Stimulated activated CD8-positive, alpha-beta memory T cell treated with anti-CD3 and anti-CD28 coated beads, Interleukin-4, amount 100 ng/mL, for 4 hours (primary cell): ENCODE measurements around the gene NUP62.

Experiments used
- DNase-seq, 2 donors: peaks; one replicate each; pipeline ENCODE4 v3.0.0-alpha.2; 2020; ENCODE audit warnings: low read depth in 2 of 2, low spot score in 1 of 2

NUP62 gene

DNA sequence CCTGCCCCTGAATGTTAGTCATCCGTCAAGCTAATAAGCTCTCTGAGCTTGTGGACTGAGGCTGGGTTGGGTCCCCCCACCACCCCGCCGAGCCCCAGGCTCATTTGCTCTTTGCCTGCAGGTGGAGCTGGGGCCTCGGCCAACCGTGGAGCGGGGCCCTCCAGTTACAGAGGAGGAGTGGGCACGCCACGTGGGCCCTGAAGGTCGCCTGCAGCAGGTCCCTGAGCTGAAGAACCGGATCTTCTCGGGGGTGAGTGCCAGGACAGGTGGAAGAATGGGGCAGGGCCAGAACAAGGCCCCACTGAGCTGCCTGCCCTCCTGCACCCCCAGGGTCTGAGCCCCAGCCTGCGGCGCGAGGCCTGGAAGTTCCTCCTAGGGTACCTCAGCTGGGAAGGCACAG, 46.7 kb downstream of the NUP62 start:
- no peak for DNase-seq

DNA sequence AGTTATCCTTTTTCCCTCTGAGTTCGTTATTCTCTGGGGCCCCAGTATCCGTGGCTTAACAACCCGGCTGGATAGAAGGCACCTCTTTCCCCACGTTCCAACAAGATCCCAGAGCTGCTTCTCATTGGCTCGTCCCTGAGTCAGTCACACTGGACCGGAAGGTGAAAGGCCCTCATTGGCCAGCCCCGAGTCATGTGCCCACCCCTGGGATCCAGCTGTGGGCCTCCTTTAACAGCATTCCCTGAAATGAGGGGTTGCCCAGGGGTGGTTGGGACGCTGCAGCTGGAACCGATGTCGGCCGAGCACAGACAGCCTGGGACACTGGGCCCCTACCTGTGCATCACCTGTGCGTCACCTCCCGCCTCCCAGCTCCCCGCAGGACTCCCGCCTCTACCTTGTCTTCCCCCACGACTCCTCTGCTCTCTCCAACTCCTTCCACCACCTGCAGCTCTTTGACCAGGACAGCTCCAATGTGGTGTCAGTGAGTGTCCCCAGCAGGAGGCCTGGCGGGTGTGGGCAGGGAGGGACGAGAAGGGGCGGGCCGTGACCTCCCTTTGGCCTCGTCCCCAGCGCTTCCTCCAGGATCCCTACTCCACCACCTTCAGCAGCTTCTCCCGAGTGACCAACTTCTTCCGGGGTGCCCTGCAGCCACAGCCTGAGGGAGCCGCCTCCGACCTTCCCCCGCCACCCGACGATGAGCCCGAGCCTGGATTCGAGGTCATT, 47.5 kb downstream of the NUP62 start:
- no peak for DNase-seq

DNA sequence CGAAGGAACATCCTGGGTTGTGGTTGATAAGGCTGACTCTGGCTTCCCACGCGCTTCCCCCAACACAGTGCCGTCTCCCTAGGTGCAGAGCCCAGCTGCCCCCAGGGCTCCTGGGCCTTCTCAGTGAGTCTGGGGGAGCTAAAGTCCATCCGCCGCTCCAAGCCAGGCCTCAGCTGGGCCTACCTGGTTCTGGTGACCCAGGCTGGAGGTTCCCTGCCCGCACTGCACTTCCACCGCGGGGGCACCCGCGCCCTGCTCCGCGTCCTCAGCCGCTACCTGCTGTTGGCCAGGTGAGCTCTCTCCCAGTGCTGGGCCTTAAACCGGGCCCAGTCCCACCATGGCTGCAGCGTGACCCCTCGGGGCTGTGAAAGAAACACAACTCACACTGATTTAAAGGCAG, 48.1 kb downstream of the NUP62 start:
- DNase-seq, result no peak

DNA sequence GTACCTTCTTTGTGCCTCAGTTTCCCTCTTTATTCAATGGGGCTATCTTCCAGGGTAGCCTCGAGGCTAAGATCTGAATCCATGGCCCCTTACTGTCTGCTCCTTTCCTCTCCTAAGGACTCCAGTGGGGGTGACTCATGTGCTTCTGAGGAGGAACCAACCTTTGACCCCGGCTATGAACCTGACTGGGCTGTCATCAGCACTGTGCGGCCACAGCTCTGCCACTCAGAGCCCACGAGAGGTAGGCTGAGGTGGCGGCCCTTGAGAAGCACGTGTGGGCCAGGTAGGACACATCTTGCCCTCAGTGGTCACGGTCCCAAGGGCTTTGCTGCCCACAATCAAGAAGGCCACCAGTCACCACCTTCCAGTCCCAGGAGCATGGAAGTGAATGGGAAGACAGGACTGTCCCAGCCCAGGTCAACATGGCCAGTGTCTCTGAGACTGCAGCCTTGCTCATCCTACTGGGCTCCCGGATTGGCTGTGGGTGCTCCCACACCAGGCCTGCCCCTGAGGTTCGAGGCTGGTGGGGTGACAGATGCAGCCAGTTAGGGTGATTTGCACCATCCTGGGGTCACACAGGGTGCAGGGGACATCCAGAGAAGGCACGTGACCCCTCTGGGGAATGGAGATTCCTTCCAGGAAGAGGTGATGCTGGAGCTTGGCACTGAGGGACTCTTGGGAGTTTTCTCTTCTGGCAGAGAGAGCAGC, 49.0 kb downstream of the NUP62 start:
- no peak for DNase-seq

GRCh38 chr19:49879243-49879963, 49.9 kb downstream of the NUP62 start:
- DNase-seq, result no peak

GRCh38 chr19:49878744-49879070, 50.6 kb downstream of the NUP62 start:
- DNase-seq, result no peak

- DNase-seq, result peak; percentile 96
Measured at GRCh38 chr19:49877879-49878743, 51.2 kb downstream of the NUP62 start.

- DNase-seq, result peak; percentile 94 to 98
Measured at GRCh38 chr19:49877020-49877878, 52.1 kb downstream of the NUP62 start, which contains the start of the genes AKT1S1 and TBC1D17. TSS of gene AKT1S1 (minus strand) at chr19:49877355. CDS start at chr19:49873295, 4,060 bp downstream. TSS of gene TBC1D17 (plus strand) at chr19:49877702. CDS start at chr19:49877724, 22 bp downstream.

GRCh38 chr19:49876422-49877019, 52.8 kb downstream of the NUP62 start:
- peak; percentile 93 to 96 for DNase-seq

- no peak for DNase-seq
Measured at GRCh38 chr19:49875857-49876421, 53.4 kb downstream of the NUP62 start.

GRCh38 chr19:49875177-49875576, 54.1 kb downstream of the NUP62 start:
- DNase-seq, result no peak

DNA sequence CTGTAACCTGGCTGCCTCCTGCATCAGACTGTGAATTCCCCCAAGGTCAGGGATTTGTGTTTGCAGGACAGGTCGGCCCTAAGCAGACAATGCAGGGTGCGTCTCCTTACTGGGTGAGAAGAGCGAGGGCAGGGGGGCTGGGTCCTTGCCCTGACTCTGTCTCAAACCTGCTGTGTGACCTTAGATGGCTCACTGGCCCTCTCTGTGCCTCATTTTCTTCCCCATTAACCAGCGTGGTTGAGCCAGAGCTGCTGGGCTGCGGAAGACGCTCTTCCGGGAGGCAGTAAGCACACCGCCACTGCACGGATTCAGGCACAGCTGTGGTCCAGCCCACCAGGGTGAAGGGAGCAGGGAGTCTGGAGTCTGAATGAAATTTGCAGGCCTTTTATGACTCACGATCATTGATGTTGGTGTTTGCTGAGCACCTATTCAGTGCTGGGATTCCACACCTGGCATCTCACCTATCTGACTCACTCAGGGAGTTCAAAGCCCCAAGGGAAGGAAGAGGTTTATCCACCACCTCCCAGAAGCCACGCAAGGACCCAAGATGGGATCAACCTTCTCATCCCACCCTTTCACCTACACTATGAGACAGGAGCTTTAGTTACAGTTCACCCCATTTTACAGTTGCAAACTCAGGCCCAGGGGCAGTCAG, 54.7 kb downstream of the NUP62 start:
- no peak for DNase-seq

DNA sequence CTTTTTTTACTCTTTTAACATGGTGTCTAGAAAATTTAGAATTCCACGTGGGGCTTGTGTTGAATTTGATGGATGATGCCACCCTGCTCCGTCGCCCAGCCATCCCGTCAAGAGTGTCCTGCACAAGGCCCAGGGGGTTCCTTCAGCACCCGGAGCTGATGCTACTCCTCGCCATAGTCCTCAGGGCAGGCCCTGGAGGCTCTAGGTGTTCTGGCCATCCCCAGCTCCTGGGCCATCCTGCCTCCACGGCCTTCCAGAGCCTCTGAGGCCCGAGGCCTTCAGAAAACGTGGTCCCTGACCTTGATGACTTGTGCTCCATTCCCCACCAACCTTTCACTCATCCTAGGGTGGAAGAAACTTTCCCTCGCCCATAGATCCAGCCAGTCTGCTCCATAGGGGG, 55.5 kb downstream of the NUP62 start:
- DNase-seq, result no peak

DNA sequence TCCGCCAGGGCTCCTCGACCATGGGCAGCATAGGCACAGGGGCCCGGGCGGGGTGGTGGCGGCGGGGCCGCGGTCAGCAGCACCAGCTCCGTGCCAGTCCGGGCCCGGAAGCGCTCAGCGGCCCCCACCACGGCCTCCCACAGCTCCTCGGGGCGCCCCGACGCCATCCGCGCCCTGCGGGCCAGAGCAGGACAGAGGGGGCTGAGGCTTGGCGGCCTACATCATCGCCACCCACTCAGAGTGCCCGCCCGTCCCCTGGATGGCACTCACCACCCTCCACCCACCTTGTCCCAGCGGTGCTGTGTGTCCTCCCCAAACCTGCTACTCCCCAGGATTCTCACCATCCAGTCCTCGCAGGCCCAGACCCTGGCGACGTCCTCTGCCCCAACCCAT, 56.2 kb downstream of the NUP62 start:
- DNase-seq, result no peak

DNA sequence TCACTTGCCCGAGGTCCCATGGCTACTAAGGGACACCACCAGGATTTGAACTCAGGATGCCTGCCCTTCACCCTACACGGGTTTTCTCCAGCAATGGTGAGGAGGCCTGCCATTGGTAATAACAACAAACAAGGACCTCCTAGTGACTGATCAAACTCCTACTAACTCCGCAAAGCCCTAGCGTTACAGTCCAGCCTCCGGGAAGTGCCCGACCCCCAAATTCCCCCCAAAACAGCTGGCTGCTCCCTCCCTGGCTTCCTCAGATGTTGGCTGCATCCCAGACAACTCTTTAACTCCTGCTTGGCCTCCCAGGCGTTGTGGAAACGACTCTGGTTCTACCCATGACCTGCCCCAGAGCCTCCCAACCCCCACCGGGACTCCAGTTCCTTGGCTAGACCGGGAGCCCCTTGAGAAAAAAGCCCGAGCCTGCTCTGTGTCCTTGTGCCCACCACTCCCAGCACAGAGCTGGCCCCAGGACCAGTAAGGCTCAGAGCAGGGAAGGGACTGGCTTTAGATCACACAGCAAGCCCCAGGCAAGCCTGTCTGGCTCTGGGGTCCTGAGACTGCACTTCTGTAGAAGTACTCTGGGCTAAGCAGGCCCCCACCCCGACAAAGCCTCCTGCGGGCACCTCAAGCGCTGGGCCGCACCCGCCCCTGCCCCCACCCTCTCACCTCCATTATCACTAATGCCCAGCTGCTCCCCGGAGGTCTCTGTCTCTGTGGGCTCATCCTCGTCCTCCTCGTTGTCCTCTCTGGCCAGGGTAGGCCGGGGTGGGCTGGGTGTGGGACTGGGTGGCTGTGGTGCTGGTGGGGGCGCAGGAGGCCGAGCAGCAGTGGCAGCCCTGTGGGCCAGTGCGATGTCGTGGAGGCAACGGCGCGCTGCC, 56.8 kb downstream of the NUP62 start:
- no peak for DNase-seq

- no peak for DNase-seq
Measured at GRCh38 chr19:49871349-49871985, 57.8 kb downstream of the NUP62 start.

GRCh38 chr19:49870309-49870901, 58.9 kb downstream of the NUP62 start:
- DNase-seq, result no peak
